ENCODE measurements around the gene LILRB2.
"Not testable (repeated sequence)": the region's sequence is repeated elsewhere in the genome, so short reads cannot be mapped to it uniquely, and the experiment has no call there.

The LILRB2 gene

GRCh38 chr19:54281007-54281728 lies at the start of gene LILRB2:
LILRB2 (minus strand) TSS chr19:54281110; CDS start chr19:54280496, 614 bp downstream.
- no peak for DNase-seq (ENCODE audit: low read depth in 2 of 2)

GRCh38 chr19:54329476-54330165 lies 48.7 kb upstream of the LILRB2 start:
- no peak for DNase-seq (ENCODE audit: low read depth in 2 of 2)

GRCh38 chr19:54328781-54329180 lies 47.9 kb upstream of the LILRB2 start:
- DNase-seq (ENCODE audit: low read depth in 2 of 2), result not testable (repeated sequence)

- DNase-seq (ENCODE audit: low read depth in 2 of 2), result no peak
These were observed 44.7 kb upstream of the LILRB2 start for GRCh38 chr19:54325631-54326030.

GRCh38 chr19:54325194-54325621 lies 44.3 kb upstream of the LILRB2 start:
- DNase-seq (ENCODE audit: low read depth in 2 of 2), result no peak

- DNase-seq (ENCODE audit: low read depth in 2 of 2), result no peak
These were observed 43.2 kb upstream of the LILRB2 start for GRCh38 chr19:54324071-54324470.

- DNase-seq (ENCODE audit: low read depth in 2 of 2), result not testable (repeated sequence)
These were observed 42.0 kb upstream of the LILRB2 start for GRCh38 chr19:54322934-54323333.

GRCh38 chr19:54322295-54322694 lies 41.4 kb upstream of the LILRB2 start:
- DNase-seq (ENCODE audit: low read depth in 2 of 2), result not testable (repeated sequence)

- no peak for DNase-seq (ENCODE audit: low read depth in 2 of 2)
These were observed 39.2 kb upstream of the LILRB2 start for GRCh38 chr19:54319892-54320670.

GRCh38 chr19:54319049-54319448 lies 38.1 kb upstream of the LILRB2 start:
- DNase-seq (ENCODE audit: low read depth in 2 of 2), result no peak

- no peak for DNase-seq (ENCODE audit: low read depth in 2 of 2)
These were observed 37.0 kb upstream of the LILRB2 start for GRCh38 chr19:54317965-54318240.

GRCh38 chr19:54317108-54317964 lies 36.4 kb upstream of the LILRB2 start:
- no peak for DNase-seq (ENCODE audit: low read depth in 2 of 2)

GRCh38 chr19:54316746-54317107 lies 35.8 kb upstream of the LILRB2 start:
- no peak for DNase-seq (ENCODE audit: low read depth in 2 of 2)

GRCh38 chr19:54315956-54316355 lies 35.0 kb upstream of the LILRB2 start:
- DNase-seq (ENCODE audit: low read depth in 2 of 2), result no peak

GRCh38 chr19:54312436-54313377 lies 31.8 kb upstream of the LILRB2 start, which contains the start of gene LILRA5:
LILRA5 (minus strand) TSS chr19:54313166; CDS start chr19:54313019, 147 bp downstream.
- no peak for DNase-seq (ENCODE audit: low read depth in 2 of 2)

- DNase-seq (ENCODE audit: low read depth in 2 of 2), result no peak
These were observed 31.1 kb upstream of the LILRB2 start for GRCh38 chr19:54312011-54312410.

- no peak for DNase-seq (ENCODE audit: low read depth in 2 of 2)
These were observed 30.6 kb upstream of the LILRB2 start for GRCh38 chr19:54311486-54311885.

GRCh38 chr19:54310543-54310942 lies 29.6 kb upstream of the LILRB2 start:
- DNase-seq (ENCODE audit: low read depth in 2 of 2), result no peak

GRCh38 chr19:54309811-54310210 lies 28.9 kb upstream of the LILRB2 start:
- DNase-seq (ENCODE audit: low read depth in 2 of 2), result no peak

- DNase-seq (ENCODE audit: low read depth in 2 of 2), result no peak
These were observed 26.6 kb upstream of the LILRB2 start for GRCh38 chr19:54307389-54308020.

Data from stimulated activated CD8-positive, alpha-beta memory T cell treated with anti-CD3 and anti-CD28 coated beads, Interleukin-15, amount 100 ng/mL, for 48 hours (primary cell).